Activated T-cell treated with anti-CD3 and anti-CD28 coated beads, Interleukin-2, amount 50 U/mL, for 1 hour (primary cell): ENCODE measurements around the gene RNF167.
A peak's percentile ranks its signal among the peaks of the same experiment; 100 is the strongest.

Experiments used
- DNase-seq: peaks from one replicate; pipeline ENCODE4 v3.0.0-alpha.2; 2020

RNF167 gene

DNA sequence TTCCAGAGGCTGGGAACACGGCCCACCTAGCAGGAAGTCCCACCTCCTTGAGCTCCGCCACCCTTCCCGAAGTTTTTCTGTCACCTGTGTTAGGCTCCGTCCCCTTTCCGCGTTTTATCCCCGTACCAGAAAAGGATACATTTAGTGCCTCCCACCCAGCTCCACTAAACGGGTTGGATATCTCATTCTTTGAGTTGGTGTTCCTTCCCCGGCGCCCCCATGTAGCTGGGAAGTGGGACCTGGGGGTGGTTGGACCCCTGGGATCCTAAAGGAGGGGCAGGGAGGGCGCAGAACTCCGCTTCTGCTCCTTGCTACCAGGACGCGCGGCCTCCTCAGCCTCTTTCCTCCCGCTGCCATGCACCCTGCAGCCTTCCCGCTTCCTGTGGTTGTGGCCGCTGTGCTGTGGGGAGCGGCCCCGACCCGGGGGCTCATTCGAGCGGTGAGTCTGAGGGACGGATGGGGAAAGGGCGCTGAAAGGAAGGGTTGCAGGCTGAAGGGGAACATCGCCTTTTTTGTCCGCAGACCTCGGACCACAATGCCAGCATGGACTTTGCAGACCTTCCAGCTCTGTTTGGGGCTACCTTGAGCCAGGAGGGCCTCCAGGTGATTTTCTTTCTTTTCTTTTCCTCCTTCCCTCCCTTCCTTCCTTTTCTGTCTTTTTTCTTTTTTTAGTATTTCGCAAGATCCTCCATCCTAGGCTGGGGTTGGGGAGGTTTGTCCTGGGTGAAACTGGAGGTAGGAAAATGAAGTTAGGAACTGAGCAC, 669 bp downstream of the RNF167 start:
- DNase-seq = peak; percentile 47

DNA sequence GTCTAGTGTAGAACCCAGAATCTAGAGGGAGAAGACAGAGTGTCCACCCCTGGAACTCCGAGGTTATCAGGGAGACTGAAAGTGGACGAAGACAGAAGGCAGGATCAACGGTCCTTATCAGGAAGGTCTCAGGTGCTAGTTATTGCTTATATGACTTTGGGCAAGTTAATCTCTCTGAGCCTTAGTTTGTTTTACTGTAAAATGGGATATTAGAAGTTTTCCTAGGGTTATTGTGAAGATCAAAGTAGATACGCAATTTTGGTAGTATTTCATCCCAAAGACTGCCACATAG, 1.2 kb downstream of the RNF167 start:
- DNase-seq = no peak

DNA sequence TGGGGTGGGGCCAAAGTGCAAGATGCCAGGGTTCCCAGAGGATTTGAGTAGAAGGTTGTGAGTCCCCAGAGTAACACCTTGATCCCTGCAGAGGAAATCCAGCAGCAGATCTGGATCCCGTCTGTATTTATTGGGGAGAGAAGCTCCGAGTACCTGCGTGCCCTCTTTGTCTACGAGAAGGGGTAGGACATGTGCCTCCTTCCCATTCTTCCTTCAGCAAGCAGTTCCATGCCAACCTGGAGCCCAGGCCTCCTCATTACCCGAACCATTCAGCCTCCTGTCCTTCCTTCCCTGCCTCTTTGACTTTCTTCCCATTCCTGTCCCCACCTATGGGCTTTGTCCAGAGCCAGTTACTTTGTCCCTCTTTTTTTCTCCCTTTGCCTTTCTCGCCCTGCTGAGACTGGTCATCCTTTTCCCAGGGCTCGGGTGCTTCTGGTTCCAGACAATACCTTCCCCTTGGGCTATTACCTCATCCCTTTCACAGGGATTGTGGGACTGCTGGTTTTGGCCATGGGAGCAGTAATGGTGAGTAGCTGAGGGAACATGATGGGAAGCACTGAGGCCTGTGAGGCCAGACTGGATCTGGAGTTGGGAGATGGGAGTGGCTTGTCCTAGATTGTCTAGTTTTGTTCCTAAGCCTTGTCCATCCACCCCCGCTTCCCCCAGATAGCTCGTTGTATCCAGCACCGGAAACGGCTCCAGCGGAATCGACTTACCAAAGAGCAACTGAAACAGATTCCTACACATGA, 2.9 kb downstream of the RNF167 start:
- no peak for DNase-seq

DNA sequence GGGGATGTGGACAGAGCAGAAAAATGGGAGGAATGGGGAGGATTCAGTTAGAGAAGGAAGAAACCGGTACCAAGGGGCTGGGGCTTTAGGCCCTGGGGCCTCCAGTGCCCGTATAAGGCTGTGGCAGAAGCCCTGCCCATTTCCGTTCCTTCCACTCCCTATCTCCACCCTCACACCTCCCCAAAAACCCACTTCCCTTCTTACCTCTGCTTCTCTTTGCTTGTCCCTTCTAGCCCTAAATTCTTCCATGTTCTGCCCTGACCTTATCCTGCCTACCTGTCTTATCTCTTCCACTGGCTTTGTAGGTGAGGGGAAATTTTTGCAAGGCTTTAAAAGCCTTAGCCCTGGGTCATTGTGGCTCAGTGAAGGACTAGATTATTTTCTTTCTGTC, 4.1 kb downstream of the RNF167 start:
- no peak for DNase-seq

DNA sequence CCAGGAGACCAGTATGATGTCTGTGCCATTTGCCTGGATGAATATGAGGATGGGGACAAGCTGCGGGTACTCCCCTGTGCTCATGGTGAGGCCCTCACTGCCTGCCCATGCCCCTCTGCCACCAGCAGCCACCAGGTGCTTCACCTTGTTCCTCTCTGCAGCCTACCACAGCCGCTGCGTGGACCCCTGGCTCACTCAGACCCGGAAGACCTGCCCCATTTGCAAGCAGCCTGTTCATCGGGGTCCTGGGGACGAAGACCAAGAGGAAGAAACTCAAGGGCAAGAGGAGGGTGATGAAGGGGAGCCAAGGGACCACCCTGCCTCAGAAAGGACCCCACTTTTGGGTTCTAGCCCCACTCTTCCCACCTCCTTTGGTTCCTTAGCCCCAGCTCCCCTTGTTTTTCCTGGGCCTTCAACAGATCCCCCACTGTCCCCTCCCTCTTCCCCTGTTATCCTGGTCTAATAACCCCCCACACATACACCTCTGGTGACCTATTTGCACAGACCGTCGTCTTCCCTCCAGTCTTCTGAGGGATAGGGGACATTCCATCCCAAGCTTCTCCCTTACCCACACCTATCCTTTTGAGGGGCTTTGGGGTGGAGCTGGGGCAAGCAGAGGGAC, 4.6 kb downstream of the RNF167 start:
- peak; percentile 44 for DNase-seq

DNA sequence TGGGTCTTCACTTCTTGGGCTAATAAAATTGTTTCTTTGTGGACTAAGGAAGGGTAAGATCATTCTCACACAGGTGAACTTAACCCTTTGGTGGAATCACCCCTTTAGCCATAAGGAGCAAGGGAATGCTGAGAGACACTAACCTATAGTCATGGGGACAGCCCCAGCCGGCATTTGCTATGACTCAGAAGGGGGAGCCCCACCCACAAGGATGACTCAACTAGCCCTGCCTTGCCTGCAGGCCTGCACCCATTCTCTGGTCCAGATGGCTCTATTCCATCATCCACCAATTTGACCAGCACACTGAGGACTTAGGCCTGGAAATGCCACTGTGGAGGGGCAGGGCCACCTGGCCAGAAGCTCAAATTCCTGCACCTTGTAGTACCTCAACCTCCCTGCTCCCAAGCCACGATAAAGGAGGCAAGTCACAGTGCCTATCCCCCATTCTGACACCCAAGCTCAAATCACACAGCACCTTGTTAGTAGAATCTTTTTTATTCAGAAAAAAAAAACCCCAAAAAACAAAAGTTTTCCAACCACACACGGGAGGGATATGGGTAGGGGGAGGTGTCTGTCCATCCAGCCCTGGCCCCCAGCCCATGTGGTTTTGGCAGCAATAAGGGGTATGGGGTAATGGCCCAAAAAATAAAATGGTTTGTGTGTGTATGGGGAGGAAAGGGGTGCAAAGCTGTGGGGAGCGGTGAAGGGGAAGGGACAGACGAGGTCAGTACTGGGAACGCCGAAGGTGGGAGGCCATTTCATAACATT, 5.3 kb downstream of the RNF167 start:
- DNase-seq = peak; percentile 77

DNA sequence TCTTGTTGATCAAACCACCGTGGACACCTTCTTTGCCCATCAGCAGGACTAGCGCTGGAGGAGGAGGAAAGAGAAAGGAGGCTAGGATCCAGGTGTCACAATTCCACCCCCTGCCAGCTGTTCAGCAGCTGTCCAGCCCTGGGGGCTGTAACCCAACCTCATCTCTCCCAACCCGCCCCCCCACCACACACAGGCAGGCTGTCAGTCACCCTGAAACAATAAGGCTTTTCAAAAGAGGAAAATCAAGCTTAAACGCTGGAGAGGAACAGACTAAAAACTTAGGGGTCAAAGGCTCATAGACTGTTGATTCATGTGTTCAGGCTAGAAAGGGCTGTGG, 5.8 kb downstream of the RNF167 start:
- DNase-seq = no peak

DNA sequence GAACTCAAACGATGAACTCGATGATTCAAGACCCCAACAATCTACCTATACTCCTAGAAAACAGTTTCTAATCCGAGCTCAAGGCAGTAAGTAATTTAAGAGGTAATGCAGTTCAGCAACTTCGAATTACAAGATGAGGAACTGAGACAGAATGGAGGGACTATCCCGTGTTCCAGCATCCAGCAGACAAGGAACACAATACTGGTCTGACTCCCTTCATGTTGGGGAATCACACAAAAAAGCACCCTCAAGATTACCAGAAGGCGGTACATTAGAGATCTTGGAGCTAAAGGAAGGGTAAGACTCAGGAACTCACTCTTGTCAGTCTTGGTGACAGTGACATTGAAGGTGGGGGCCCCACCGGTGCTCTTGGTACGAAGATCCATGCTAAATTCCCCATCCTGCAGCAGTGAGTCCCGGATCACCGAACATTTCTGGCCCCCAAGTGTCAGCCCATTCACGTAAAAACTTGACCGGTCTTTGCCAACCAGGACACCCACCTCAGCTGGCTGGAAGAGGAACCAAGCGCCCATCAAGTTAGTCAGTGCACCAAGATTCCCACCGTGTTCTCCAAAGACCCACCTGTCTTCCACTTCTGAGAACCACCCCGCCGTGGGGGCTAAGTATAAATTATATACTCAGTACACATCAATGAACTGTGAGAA, 6.4 kb downstream of the RNF167 start:
- DNase-seq = no peak

DNA sequence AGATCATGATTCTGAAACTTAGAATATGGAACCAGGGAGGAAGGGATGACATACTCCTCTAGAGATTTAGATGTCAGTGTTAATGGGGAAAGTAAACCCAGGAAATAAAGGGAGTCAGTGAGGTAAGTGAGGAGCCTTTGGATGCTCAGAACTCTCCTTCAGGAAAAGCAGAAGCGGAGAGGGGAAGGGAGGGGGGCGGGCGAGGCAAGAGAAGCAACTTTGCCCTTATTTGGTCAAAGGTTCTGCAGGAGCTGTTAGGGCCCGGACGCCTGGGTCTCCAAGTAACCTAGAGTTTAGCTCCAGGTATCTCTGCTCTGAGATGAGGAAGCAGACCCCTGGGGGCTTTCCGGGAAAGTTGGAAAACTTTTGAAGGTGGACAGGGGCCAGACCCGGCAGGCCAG, 6.9 kb downstream of the RNF167 start:
- DNase-seq = no peak

DNA sequence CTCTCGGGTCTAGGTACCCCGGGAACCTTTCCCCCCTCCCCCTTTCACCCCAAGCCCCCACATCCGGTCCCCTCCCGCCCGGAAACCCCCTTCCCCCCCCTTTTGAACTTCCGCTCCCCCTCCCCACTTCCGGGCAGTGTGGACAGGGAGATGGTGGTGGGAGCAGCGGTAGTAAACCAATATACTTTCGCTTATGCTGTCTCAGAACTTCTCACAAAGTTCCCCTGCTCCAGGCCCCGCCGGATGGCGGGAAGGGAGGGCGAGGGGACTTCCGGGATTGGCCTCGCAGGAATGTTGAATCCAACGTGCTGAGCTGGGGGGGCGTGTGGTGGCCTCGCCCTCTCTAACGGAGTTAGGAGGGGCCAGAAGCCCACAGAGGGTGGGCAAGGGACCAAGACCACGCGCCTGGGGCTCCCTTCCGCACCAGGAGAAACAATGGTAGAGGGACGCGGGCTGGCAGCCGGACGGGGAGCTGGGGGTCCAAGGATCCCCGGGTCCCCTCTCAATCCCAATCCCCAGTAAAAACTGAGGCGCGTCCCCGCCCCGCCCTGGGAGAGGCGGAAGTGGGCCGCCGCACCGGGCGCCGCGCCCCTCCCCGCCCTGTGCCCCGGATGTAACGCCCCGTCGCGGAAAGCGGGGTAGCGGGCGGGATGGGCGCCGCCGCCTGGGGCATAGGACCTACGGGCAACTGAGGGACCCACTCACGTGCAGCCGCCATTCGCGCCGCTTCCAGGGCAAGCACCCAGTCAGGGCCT, 7.5 kb downstream of the RNF167 start:
- peak; percentile 72 for DNase-seq

DNA sequence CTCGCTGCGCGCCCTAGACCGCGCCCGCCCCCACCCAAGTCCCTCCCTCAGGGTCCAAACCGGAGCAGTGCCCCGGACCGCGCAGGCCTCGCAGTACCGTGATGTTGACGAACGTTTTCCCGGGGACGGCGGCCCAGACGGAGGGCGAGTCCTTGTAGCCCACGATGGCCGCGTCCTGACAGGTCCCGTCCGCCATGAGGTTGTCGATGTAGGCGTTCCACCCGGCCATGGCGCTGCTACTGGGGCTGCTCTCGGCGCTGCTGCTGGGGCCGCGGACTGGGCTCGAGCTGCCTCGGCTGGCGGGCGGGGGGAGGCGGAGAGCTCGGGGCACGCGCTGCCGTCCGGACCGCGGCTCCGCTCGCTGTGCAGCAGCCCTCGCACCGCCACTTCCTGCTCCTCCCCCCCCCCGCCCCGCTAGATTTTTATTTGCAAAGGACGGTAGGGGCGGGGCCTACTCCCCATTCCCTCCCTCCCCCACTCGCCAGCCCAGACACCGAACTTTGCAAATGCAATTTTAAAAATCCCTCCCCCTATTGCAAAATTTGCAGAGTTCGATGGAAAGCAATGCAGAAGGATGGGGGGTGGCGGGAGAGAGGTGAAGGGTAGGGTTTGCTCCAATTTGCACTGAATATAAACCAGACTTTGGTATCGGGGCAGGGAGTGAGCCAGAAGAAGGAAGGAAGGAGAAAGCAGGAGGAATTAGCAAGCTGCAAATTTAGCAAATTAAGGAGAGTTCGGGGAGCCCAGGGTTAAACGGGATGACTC, 8.3 kb downstream of the RNF167 start, which contains the start of gene PFN1:
Gene PFN1, minus strand, starts transcription at position 365 of the 765 bp plus-strand sequence. Its CDS starts 136 bp downstream, at position 229.
- DNase-seq = peak; percentile 88

DNA sequence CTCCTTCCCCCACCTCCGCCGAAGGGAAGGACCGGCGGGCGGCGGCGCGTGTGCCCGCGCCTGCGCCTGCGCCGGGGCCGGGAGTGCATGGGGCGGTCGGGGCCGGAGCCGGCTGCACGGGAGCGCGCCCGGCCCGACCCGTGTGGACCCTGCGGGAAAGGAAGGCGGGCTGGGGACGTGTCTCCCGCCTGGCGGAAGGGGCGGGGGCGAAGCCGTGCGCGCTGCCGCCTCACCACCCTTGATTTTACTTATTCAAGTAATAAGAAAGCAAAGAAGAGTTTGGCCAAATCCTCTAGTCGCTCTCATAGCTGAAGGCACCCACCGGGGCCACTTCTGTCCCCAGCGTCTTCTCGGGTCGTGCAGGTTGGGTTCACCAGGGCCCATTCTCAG, 8.9 kb downstream of the RNF167 start:
- peak; percentile 77 for DNase-seq

DNA sequence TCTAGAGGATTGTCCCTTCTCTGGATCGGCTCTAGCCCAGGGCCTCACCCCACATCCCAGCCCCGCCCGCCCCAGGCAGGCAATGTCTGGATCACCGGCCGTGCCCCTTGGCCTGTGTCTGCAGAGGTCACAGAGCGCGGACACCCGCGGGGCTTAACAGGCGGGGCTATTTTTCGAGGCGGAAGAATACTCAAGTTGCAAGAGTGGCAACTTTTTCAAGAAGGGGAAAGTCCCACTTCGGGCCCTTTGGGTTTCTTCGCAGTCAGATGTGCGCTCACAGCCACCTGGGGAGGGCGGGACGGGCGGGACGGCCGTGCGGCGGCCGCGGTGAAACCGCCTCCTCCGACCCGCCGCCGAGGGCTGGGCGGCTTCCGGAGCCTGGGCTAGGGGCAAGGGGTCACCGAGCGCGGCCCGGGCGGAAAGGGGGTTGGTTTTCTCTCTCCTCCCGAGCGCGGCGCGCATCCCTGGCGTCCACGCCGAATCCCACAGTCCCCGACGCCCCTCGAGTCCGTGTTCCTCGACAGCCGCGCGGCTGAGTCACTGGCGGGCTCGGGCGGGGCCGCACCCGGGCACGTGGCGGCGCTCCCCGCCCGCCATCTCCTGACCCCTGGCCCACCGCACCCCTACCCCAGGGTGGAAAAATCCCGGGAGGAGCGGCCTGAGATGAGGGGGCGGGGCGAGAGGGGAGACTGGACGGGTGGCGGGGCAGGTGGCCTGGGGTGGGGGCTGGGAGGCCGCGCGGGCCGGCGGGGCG, 9.4 kb downstream of the RNF167 start:
- peak; percentile 86 for DNase-seq

DNA sequence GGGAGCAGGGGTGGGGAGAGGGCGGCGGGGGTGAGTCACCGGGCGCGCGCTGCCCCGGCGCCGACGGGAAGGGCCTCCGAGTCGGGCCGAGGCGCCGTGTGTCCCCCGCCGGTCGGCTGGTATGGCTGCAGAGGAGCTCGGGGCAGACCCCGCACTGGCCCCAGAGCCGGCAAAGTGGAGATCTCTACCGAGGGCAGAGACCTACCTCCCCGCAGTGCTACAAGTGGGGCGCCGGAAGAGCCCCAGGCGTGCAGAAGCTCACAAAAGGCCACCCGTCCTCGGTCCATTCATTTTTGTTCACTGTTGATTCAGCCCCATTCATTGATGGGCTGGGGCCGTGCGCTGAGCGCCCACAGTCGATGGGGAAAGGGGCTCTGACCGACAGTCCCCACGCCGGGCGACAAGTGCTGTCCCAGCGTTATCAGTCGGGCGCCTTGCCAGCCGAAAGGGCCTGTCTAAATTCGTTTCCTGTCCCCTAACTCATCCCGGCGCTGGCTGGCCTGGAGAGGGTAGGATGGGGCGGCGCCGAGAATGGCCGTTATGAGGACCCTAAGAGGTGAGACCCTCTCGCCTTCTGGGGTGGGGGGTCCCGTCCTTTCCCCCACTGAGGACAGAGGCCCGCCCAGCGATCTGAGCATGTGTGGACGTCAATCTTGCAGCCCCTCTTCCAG, 10.1 kb downstream of the RNF167 start:
- no peak for DNase-seq

DNA sequence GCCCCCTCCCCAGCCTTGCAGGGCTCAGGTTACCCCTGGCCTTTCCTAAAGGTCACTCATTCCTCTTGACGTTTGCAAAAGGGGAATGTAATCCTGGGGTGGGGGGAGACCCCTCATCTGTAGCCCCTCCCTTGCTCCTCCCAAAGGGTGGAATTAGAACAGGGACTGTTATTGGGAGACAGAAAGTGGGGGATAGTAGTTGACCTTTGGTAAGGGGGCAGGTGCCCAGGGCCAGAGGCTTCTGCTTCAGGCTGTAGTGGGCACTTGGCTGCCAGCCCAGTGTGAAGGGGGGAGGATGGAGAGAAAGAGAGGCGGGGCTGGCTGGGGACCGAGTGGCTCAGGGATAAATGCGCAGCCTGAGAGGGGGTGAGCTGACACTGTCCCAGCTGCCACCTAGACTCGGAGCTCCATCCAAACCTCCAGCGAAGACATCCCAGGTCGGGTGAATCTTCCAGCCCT, 10.7 kb downstream of the RNF167 start, which contains the start of gene ENO3:
Gene ENO3, plus strand, starts transcription at position 374 of the 459 bp plus-strand sequence. CDS start 711 bp downstream, outside the sequence.
- no peak for DNase-seq

DNA sequence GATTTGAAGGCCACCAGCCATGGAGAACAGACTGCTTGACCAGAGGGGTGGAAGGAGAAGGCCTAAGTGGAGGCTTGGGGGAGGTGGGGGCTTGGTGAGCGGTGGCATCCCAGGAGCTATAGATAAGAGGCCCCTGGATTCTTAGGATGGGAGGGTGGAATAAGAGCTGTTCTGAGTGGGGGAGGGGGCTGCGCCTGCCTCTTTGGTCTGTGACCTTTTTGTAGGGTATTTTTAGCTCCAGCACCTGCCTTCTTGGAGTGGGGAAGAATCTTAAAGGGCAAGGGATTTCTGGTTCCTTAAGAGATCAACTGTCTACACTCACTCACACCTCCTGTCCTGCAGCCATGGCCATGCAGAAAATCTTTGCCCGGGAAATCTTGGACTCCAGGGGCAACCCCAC, 11.4 kb downstream of the RNF167 start:
- DNase-seq = no peak

DNA sequence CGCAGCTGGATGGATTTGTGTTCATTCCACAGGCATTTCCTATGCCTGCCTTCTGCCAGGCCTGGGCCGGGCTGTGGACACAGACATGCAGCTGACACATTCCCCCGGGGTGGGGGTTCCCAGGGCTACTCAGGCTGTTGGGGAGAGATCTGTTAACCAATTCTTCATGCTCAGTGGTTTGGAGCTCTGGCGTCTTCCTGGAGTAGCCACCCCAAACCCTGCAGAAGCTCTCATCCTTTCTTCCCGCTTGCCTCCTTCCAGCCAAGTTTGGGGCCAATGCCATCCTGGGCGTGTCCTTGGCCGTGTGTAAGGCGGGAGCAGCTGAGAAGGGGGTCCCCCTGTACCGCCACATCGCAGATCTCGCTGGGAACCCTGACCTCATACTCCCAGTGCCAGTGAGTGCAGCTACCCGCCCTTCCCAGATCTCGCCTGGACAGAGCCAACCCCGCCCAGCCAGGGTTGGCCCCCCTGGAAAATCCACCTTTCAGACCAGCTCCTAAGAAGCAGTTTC, 13.4 kb downstream of the RNF167 start:
- no peak for DNase-seq

DNA sequence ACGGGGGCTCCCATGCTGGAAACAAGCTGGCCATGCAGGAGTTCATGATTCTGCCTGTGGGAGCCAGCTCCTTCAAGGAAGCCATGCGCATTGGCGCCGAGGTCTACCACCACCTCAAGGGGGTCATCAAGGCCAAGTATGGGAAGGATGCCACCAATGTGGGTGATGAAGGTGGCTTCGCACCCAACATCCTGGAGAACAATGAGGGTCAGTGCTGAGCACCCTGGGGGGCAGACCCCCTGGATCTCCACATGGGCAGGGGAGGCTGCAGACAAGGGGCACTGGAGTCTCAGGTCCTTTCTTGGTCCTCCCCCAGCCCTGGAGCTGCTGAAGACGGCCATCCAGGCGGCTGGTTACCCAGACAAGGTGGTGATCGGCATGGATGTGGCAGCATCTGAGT, 15.0 kb downstream of the RNF167 start:
- DNase-seq = no peak

DNA sequence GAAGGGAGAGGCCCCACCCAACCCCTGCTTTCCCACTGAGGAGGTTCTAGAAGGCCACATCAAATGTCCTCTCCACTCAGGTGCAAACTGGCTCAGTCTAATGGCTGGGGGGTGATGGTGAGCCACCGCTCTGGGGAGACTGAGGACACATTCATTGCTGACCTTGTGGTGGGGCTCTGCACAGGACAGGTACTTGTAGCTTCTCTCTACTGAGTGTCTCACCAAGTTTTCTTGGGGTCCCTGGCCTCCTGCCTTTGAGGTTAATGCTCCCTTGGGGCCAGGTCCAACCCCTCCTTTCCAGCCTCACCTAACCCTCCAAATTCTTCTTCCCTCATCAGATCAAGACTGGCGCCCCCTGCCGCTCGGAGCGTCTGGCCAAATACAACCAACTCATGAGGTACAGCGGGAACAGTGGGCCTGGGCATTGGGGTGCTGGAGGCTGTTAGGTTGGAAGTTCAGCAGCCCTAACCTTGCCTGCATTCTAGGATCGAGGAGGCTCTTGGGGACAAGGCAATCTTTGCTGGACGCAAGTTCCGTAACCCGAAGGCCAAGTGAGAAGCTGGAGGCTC, 16.5 kb downstream of the RNF167 start:
- peak; percentile 54 for DNase-seq
